Suprapubic skin (tissue), 4 donors: ENCODE measurements around the gene ABCA7. TPM values are rescaled to one million over a fixed set of nuclear protein-coding genes. Genes with fewer than 3 reads are reported as not detected.

ENCODE experiments used
- DNase-seq, 2 donors: peaks; one replicate each; pipeline ENCODE4 v3.0.0-alpha.2; 2019; ENCODE audit warnings: low spot score in 2 of 2
- H3K27ac ChIP-seq: fragments of 200-600 bp; sonication (generic); one replicate; pipeline ENCODE4 v1.5.1; 2019
- H3K27me3 ChIP-seq: fragments of 200-600 bp; sonication (generic); one replicate; pipeline ENCODE4 v1.5.1; 2019
- H3K36me3 ChIP-seq: fragments of 200-600 bp; sonication (generic); one replicate; pipeline ENCODE4 v1.5.1; 2019
- H3K4me1 ChIP-seq: fragments of 200-600 bp; sonication (generic); one replicate; pipeline ENCODE4 v1.5.1; 2019
- H3K4me3 ChIP-seq: fragments of 200-600 bp; sonication (generic); one replicate; pipeline ENCODE4 v1.5.1; 2019; ENCODE audit warnings: mild to moderate bottlenecking
- H3K9me3 ChIP-seq: fragments of 200-600 bp; sonication (generic); one replicate; pipeline ENCODE4 v1.5.1; 2019
- EP300 ChIP-seq: sonication (generic); formaldehyde crosslinking; IDR thresholded peaks from one replicate; pipeline ENCODE4 v1.6.1; 2017; ENCODE audit warnings: antibody characterized with exemption
- POLR2A ChIP-seq, 2 donors: fragments of 450-650 bp; IDR thresholded peaks; one replicate each; pipeline ENCODE4 v1.6.1; 2017; ENCODE audit warnings: antibody characterized with exemption in 2 of 2, mild to moderate bottlenecking in 2 of 2, moderate library complexity in 2 of 2
- POLR2AphosphoS5 ChIP-seq, 3 donors: sonication (generic); formaldehyde crosslinking; IDR thresholded peaks; one replicate each; pipeline ENCODE4 v1.6.1; 2017; ENCODE audit warnings: antibody characterized with exemption in 3 of 3
- WGBS: methylation state at CpG from one replicate; pipeline ENCODE4 v1.1.5; 2018; 5-methylcytosine and 5-hydroxymethylcytosine counted together
- total RNA-seq, 4 donors: library from RNA; depleted of rRNA; stranded (reverse); fragments of >200 nt; gene quantifications; one replicate each; pipeline ENCODE4 v1.1.0, GENCODE V29; 2016
- TF ChIP-seq, protein P1 (sequence below), 2 donors: fragments of 200-600 bp in 1 of 2; fragments of 450-650 bp in 1 of 2; sonication (generic) in 1 of 2; IDR thresholded peaks; one replicate each; pipeline ENCODE4 v1.5.1; 2016 to 2019; ENCODE audit warnings: antibody characterized with exemption in 2 of 2, mild to moderate bottlenecking in 1 of 2, moderate library complexity in 1 of 2

Gene ABCA7
- total RNA-seq, 4 donors from 2014 or later: 29.8 to 97.6 (median 47.5) TPM

GRCh38 chr19:1061987-1062386, 22.1 kb downstream of the ABCA7 start:
- Histone ChIP-seq H3K4me3 (no peak overlapping the region), H3K36me3 (peaks cover 15% of the 10 kb centered on the region), H3K9me3 (peaks cover 5% of the 10 kb centered on the region), H3K27ac (no peak overlapping the region), H3K4me1 (peaks cover 27% of the 10 kb centered on the region), H3K27me3 (peaks cover 8% of the 10 kb centered on the region)
- TF ChIP-seq POLR2AphosphoS5 (IDR thresholded peaks at IDR 0.05): no peak
- no peak for TF ChIP-seq EP300
- TF ChIP-seq, protein P1, sequence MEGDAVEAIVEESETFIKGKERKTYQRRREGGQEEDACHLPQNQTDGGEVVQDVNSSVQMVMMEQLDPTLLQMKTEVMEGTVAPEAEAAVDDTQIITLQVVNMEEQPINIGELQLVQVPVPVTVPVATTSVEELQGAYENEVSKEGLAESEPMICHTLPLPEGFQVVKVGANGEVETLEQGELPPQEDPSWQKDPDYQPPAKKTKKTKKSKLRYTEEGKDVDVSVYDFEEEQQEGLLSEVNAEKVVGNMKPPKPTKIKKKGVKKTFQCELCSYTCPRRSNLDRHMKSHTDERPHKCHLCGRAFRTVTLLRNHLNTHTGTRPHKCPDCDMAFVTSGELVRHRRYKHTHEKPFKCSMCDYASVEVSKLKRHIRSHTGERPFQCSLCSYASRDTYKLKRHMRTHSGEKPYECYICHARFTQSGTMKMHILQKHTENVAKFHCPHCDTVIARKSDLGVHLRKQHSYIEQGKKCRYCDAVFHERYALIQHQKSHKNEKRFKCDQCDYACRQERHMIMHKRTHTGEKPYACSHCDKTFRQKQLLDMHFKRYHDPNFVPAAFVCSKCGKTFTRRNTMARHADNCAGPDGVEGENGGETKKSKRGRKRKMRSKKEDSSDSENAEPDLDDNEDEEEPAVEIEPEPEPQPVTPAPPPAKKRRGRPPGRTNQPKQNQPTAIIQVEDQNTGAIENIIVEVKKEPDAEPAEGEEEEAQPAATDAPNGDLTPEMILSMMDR (IDR thresholded peaks at IDR 0.05): no peak
- TF ChIP-seq POLR2A (IDR thresholded peaks at IDR 0.05): no peak
- WGBS: 81% methylated on average over 9 of the region's 20 CpGs
- DNase-seq: no peak

GRCh38 chr19:1062387-1063029, 22.6 kb downstream of the ABCA7 start:
- H3K36me3 ChIP-seq: peaks cover 11% of the 10 kb centered on the region

DNA sequence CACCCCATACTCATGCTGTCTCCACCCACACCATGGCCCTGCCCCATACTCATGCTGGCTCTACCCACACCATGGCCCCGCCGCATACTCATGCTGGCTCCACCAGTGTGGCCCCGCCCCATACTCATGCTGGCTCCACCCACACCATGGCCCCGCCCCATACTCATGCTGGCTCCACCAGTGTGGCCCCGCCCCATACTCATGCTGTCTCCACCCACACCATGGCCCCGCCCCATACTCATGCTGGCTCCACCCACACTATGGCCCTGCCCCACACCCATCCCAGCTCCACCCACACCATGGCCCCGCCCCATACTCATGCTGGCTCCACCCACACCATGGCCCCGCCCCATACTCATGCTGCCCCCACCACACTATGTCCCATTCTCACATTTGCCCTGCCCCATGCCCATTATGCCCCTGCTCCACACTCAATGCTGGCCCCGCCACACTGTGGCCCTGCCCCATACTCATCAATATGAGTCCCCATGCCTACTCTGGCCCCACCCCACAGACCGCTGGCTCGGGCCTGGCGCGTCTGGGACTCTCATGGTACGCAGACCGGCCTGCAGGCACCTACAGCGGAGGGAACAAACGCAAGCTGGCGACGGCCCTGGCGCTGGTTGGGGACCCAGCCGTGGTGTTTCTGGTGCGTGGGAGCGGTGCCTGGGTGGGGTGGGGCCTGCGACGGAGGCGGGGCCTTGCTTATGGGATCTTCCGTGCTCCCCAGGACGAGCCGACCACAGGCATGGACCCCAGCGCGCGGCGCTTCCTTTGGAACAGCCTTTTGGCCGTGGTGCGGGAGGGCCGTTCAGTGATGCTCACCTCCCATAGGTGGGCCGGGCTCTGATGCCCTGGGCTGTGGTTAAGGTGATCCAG, 23.4 kb downstream of the ABCA7 start:
- WGBS: 79% methylated on average over 14 of the region's 37 CpGs
- Histone ChIP-seq H3K4me3 (no peak overlapping the region), H3K4me1 (peaks cover 37% of the 10 kb centered on the region), H3K36me3 (peaks cover 11% of the 10 kb centered on the region), H3K27me3 (peaks cover 19% of the 10 kb centered on the region), H3K27ac (no peak overlapping the region), H3K9me3 (no peaks in the 10 kb centered on the region)
- TF ChIP-seq POLR2AphosphoS5 (IDR thresholded peaks at IDR 0.05) (no peak), EP300 (no peak), POLR2A (IDR thresholded peaks at IDR 0.05) (no peak)
- TF ChIP-seq, protein P1 (IDR thresholded peaks at IDR 0.05): no peak
- DNase-seq: no peak

More at GRCh38 chr19:1062387-1063029, 22.6 kb downstream of the ABCA7 start:
- TF ChIP-seq POLR2AphosphoS5 (IDR thresholded peaks at IDR 0.05) (no peak), POLR2A (IDR thresholded peaks at IDR 0.05) (no peak), EP300 (no peak)
- TF ChIP-seq, protein P1 (IDR thresholded peaks at IDR 0.05): no peak
- Histone ChIP-seq H3K4me3 (no peak overlapping the region), H3K4me1 (peaks cover 32% of the 10 kb centered on the region), H3K27me3 (peaks cover 13% of the 10 kb centered on the region), H3K27ac (no peak overlapping the region), H3K9me3 (no peaks in the 10 kb centered on the region)
- no peak for DNase-seq
- 82% methylated on average over 17 of the region's 17 CpGs for WGBS

DNA sequence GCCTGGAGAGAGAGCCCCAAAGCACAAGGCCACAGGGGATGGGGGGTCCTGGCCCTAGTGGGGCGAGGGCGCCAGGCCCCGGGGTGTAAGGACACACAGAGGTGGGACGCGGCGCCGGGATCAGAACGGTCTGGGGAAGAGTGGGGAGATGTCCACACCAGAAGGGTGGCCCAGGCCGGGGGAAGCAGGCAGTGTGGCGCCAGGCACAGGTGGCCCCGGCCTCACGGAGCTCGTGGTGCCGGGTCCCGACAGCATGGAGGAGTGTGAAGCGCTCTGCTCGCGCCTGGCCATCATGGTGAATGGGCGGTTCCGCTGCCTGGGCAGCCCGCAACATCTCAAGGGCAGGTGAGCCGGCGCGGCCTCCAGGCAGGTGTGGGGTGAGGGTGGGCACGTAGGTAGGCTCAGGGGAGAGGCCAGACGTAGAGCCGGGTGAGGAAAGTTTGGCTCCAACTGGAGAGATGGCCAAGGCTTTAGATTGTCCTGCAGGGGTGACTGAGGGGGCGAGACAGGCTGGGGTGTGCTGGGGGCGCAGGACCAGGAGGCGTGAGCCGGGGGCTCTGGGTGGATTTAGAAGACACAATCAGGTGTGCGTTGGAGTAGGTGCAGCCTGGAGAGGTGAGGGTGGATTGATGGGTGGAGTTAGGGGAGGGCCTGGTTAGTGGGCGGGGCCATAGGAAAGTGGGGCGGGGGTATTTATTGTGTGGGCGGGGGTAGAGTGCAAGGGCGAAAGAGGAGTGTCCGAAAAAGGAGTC, 24.2 kb downstream of the ABCA7 start:
- Histone ChIP-seq H3K4me1 (peaks cover 44% of the 10 kb centered on the region), H3K4me3 (no peak overlapping the region), H3K9me3 (no peaks in the 10 kb centered on the region), H3K27me3 (peaks cover 27% of the 10 kb centered on the region), H3K27ac (no peak overlapping the region), H3K36me3 (peaks cover 6% of the 10 kb centered on the region)
- DNase-seq: no peak
- WGBS: 66% methylated on average over 37 of the region's 37 CpGs
- TF ChIP-seq EP300 (no peak), POLR2A (IDR thresholded peaks at IDR 0.05) (no peak), POLR2AphosphoS5 (IDR thresholded peaks at IDR 0.05) (no peak)
- TF ChIP-seq, protein P1 (IDR thresholded peaks at IDR 0.05): no peak
